Gastrocnemius medialis (tissue), 4 donors: Measurements from ENCODE around the gene MPPED1.

Source experiments
- POLR2A ChIP-seq, 2 donors: fragments of 450-650 bp; IDR thresholded peaks; one replicate each; pipeline ENCODE4 v1.6.1; 2017; ENCODE audit warnings: antibody characterized with exemption in 2 of 2, mild to moderate bottlenecking in 2 of 2, moderate library complexity in 2 of 2
- TF ChIP-seq, protein P1 (sequence below), 5 experiments: fragments of 450-650 bp in 3 of 5; fragments of 200-600 bp in 2 of 5; sonication (generic) in 2 of 5; IDR thresholded peaks in 4 of 5; conservative IDR thresholded peaks in 1 of 5; 1 replicate in 4 of 5; 2 replicates in 1 of 5; pipeline ENCODE4 v1.5.1; 2016 to 2019; ENCODE audit warnings: antibody characterized with exemption in 5 of 5, mild to moderate bottlenecking in 3 of 5, moderate library complexity in 3 of 5

GRCh38 chr22:43554259-43554636 is 142.4 kb downstream of the MPPED1 start:
- TF ChIP-seq, protein P1, sequence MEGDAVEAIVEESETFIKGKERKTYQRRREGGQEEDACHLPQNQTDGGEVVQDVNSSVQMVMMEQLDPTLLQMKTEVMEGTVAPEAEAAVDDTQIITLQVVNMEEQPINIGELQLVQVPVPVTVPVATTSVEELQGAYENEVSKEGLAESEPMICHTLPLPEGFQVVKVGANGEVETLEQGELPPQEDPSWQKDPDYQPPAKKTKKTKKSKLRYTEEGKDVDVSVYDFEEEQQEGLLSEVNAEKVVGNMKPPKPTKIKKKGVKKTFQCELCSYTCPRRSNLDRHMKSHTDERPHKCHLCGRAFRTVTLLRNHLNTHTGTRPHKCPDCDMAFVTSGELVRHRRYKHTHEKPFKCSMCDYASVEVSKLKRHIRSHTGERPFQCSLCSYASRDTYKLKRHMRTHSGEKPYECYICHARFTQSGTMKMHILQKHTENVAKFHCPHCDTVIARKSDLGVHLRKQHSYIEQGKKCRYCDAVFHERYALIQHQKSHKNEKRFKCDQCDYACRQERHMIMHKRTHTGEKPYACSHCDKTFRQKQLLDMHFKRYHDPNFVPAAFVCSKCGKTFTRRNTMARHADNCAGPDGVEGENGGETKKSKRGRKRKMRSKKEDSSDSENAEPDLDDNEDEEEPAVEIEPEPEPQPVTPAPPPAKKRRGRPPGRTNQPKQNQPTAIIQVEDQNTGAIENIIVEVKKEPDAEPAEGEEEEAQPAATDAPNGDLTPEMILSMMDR (IDR thresholded peaks at IDR 0.05 in 4 of 5, conservative IDR thresholded peaks at IDR 0.05 in 1 of 5) = no peak
- no peak for TF ChIP-seq POLR2A (IDR thresholded peaks at IDR 0.05)
